Hematopoietic multipotent progenitor cell treated with erythropoietin and hydrocortisone succinate and interleukin-3 and kit ligand, for 8 days (in vitro differentiated cells): ENCODE results near the gene DNAH2.

Experiments
- DNase-seq: peaks from one replicate; pipeline ENCODE4 v3.0.0-alpha.2; 2015

The DNAH2 gene, protein sequence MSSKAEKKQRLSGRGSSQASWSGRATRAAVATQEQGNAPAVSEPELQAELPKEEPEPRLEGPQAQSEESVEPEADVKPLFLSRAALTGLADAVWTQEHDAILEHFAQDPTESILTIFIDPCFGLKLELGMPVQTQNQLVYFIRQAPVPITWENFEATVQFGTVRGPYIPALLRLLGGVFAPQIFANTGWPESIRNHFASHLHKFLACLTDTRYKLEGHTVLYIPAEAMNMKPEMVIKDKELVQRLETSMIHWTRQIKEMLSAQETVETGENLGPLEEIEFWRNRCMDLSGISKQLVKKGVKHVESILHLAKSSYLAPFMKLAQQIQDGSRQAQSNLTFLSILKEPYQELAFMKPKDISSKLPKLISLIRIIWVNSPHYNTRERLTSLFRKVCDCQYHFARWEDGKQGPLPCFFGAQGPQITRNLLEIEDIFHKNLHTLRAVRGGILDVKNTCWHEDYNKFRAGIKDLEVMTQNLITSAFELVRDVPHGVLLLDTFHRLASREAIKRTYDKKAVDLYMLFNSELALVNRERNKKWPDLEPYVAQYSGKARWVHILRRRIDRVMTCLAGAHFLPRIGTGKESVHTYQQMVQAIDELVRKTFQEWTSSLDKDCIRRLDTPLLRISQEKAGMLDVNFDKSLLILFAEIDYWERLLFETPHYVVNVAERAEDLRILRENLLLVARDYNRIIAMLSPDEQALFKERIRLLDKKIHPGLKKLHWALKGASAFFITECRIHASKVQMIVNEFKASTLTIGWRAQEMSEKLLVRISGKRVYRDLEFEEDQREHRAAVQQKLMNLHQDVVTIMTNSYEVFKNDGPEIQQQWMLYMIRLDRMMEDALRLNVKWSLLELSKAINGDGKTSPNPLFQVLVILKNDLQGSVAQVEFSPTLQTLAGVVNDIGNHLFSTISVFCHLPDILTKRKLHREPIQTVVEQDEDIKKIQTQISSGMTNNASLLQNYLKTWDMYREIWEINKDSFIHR (N-terminal part only)

DNA sequence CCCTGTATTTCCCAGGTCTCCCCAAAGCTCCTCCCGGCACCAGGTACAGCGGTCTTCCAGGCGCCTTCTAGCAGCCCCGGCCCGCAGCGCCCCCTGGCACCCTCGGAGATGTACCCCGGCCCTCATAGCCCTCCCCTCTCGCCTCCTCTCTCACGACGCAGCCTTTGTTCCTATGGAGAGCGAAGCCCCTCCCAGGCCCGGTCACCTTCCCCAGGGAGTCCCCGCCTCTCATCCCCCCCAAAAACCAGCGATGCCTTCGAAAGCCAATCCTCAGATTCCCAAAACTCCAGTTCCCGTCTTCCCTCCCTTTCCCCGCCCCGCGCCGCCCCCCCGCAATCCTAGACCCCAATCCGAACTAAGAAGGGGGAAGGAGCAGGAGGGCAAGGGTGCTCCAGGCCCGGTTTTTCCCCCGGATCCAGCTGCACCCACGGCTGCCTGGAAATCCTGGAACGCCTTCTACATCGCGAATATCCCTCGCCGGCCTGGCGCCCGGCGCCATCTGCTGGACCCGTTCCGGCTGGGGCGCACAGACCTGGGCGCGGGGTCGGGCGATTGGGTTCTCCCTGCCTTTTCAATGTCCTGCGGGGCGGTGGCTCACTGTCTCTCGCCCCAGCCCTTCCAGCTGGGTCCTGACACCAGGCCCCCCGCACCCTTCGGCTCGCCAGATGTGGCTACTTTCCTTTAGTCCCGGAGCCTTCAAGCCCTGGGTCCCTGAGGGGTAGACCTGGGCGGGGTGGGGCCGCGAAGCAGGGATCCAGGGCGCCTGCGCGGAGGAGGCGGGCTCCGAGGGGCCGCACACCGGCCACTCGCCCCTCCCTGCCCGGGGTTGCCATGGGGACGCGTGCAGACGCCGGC, at the start of gene DNAH2:
Gene DNAH2, plus strand, starts transcription at position 844 of the 855 bp plus-strand sequence. CDS start 1,991 bp downstream, outside the sequence.
- DNase-seq, result peak; percentile 42

DNA sequence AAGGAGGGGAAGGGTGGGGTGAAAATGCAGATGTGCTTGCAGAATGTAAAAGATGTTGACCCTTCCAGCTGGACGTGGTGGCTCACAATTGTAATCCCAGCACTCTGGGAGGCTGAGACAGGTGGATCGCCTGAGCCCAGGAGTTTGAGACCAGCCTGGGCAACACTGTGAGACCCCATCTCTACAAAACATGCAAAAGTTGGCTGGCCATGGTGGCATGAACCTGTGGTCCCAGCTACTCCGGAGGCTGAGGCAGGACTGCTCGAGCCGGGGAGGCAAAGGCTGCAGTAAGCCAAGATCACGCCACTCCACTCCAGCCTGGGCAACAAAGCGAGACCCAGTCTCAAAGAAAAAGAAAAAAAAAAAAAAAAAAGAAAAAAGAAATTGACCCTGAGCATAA, 49.1 kb upstream of the DNAH2 start:
- no peak for DNase-seq

DNA sequence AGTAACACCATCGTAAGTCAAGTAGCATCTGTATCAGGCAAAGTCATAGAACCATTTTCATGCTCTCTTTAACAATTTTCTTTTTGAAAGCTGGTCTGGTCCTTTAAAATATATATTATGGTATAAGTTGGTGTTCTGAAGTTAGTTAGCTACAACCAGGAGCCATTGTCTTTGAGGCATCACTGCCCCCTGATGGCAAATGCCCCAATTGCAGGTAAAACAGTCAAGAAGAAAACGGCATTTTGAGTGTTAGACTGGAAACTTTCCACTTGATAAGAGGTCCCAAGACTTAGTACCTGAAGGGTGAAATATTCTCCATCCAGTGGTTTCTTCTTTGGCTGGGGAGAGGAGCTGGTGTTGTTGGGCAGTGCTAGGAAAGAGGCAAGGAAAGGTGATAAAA, 44.3 kb upstream of the DNAH2 start:
- peak; percentile 78 for DNase-seq

DNA sequence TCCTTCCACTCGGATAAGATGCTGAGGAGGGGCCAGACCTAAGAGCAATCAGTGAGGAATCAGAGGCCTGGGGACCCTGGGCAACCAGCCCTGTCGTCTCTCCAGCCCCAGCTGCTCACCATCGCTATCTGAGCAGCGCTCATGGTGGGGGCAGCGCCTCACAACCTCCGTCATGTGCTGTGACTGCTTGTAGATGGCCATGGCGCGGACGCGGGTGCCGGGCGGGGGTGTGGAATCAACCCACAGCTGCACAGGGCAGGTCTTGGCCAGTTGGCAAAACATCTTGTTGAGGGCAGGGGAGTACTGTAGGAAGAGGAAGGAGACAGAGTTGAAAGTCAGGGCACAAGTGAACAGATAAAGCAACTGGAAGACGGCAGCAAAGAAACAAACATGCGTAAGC, 42.6 kb upstream of the DNAH2 start:
- DNase-seq, result no peak

DNA sequence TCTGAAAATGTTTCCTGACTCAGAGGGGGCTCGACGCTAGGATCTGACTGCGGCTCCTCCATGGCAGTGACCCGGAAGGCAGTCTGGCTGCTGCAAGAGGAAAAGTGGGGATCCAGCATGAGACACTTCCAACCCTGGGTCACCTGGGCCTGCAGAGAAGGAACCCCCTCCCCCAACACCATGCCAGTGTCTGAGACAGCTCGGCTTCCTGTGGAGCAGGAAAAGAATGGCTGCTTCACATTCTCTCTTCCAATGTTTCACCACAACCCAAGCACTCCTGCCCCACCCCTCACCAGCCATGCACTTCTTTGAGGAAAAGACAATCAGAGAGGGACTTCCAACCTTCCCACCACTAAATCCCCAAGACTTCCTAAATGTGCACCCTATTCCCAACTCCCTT, 41.0 kb upstream of the DNAH2 start:
- DNase-seq, result no peak

DNA sequence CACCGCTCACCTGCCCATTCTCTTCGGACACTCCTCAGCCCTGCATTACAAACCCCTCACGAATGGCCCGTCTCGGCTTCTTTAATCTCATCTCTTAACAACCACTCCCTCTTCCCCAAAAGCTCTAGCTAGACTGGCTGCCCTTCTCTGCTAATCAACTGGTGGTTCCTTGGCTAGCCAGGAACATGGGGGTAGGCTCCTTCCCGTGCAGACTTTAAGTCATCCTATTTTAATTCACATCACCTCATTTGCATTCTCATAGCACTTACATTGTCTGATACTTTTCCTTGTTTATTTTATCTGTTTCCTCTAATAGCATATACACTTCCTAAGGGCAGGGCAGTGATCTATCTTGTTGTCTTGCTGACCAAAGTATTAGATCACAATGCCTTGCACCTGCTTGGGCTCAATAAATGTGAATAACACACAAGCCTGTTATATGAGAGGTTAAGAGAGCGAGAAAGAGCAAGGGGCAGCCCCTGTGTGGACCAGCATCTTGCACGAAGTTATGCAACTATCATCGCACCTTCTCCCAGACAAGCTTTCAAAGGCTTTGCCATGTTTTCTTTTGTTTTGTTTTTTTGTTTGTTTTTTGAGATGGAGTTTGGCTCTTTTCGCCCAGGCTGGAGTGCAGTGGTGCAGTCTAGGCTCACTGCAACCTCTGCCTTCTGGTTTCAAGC, 40.0 kb upstream of the DNAH2 start:
- DNase-seq, result no peak

DNA sequence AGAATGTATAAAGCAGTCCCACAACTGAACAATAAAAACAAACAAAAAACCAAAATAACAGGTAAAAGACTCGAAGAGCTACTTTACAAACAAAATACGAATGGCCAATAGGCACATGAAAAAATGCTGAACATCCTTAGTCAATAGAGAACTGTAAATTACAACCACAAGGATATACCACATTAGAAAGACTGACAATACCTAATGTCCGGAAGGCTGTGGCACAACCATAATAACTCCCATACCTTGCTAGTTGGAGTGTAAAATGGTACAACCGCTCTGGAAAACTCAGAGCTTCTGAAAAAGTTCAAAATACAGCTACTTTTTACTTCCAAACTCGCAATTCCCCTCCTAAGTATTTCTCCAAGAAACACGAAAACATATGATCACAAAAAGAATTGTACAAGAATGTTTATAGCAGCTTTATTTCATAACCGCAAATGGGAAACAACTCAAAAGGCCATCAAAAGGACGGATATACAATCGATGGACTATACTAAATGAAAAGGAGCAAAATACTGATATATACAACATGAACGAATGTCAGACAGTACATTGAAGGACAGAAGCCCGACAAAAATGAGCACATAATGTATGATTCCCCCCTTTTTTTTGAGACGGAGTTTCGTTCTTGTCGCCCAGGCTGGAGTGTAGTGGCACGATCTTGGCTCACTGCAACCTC, 32.6 kb upstream of the DNAH2 start:
- no peak for DNase-seq

DNA sequence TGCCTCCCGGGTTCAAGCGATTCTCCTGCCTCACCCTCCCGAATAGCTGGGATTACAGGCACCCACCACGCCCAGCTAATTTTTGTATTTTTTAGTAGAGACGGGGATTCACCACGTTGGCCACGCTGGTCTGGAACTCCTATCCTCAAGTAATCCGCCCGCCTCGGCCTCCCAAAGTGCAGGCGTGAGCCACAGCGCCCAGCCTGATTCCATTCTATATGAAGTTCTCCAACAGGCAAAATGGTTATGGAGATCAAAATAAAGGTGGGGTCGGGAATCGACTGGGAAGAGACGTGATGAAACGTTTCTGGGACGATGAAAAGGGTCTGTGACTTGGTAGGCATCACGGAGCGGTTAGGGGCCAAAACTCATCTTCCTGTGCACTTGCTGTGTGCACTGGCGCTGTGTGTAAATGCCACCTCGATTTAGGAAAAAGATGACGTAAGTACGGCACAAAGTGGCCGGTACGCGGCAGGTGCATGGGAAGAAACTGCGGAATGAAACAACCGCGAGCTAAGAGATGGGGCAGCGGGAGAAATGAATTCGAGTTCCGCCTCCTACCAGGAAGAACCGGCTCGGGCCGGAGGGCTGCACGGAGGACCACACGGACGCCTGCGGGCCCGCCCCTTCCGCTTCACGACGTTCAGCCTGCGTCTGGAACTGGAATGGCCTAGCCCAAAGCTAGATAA, 31.9 kb upstream of the DNAH2 start:
- peak; percentile 93 for DNase-seq

DNA sequence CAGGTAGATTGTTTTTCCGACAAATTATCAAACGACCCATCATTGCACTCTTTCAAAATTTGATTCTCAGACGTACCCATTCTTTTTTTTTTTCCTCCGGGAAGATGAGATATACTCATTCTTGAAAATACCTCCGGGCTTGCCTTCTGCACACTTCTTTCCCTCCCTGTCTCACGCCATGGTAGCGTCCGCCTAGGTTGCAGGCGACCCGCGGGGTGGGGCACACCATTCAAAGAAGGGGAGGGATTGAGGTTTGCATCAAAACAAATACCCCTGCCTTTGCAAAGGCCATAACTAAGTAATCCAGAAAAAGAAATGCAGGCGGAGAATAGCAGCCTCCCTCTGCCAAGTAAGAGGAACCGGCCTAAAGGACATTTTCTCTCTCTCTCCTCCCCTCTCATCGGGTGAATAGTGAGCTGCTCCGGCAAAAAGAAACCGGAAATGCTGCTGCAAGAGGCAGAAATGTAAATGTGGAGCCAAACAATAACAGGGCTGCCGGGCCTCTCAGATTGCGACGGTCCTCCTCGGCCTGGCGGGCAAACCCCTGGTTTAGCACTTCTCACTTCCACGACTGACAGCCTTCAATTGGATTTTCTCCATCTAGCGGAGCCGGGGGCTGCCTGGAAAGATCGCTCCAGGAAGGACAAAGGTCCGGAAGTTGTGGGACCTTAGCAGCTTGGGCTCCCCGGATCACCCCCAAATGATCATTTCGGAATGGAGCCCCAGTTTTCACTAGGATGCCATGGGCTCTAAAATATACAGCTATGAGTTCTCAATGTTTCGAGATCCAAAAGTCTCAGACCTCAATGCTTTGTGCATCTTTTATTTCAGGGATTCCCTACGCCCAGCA, 31.1 kb upstream of the DNAH2 start:
- DNase-seq, result peak; percentile 92

DNA sequence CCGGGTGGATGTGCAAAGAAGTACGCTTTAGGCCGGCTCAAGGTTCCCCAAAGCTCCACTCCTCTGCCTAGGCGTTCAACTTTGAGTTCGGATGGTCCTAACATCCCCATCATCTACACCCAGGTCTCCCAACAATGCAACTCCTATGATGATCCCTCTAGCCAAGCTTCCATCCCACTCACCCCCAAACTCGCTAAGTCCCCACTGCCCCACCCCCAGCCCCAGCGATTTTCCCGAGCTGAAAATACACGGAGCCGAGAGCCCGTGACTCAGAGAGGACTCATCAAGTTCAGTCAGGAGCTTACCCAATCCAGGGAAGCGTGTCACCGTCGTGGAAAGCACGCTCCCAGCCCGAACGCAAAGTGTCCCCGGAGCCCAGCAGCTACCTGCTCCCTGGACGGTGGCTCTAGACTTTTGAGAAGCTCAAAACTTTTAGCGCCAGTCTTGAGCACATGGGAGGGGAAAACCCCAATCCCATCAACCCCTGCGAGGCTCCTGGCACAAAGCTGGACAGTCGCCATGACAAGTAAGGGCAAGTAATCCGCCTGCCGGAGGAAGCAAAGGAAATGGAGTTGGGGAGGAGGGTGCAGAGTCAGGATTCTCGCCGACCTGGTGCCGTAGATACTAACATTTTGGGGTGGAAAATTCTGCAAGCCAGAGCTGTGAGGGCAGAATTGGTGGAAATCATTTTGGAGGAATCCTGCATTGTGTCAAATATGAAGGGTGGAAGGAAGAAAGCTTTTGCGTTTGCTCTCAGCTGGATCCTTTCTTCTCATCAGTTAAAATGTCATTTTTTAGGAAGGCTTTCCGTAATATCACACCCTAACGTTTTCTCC, 30.3 kb upstream of the DNAH2 start, which contains the start of gene TP53:
Gene TP53, minus strand, starts transcription at position 419 of the 836 bp plus-strand sequence. CDS start 10,896 bp downstream, outside the sequence.
- peak; percentile 98 for DNase-seq

DNA sequence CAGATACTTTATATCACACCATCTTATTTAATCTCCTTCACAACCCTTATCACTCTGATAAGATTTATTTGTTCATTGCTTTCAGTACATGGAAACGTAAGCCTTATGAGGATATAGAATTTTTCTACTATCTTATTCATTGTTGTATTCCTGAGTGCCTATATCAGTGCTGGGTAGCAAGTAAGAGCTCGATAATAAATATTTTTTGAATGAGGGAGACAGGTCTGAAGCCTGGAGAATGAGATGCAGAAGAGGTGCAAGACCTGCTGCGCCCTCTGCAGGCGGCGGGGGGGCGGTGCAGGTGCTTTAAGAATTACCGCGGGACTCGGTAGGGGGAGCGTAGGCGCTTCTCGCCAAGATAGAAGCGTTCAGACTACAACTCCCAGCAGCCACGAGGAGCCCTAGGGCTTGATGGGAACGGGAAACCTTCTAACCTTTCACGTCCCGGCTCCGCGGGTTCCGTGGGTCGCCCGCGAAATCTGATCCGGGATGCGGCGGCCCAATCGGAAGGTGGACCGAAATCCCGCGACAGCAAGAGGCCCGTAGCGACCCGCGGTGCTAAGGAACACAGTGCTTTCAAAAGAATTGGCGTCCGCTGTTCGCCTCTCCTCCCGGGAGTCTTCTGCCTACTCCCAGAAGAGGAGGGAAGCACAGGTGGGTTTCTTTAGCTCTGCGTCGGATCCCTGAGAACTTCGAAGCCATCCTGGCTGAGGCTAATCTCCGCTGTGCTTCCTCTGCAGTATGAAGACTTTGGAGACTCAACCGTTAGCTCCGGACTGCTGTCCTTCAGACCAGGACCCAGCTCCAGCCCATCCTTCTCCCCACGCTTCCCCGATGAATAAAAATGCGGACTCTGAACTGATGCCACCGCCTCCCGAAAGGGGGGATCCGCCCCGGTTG, 29.4 kb upstream of the DNAH2 start, which contains the start of gene WRAP53:
Gene WRAP53, plus strand, starts transcription at position 570 of the 900 bp plus-strand sequence. Its CDS starts 172 bp downstream, at position 742.
- peak; percentile 98 for DNase-seq

DNA sequence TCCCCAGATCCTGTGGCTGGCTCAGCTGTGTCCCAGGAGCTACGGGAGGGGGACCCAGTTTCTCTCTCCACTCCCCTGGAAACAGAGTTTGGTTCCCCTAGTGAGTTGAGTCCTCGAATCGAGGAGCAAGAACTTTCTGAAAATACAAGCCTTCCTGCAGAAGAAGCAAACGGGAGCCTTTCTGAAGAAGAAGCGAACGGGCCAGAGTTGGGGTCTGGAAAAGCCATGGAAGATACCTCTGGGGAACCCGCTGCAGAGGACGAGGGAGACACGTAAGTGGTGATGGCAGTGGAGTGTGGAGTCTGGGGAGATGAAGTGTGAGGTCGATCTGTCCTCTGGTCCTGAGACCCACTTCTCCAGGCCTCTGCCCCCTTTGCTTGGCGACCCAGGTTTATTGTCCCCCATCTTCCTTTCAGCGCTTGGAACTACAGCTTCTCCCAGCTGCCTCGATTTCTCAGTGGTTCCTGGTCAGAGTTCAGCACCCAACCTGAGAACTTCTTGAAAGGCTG, 28.7 kb upstream of the DNAH2 start:
- peak; percentile 6 for DNase-seq

DNA sequence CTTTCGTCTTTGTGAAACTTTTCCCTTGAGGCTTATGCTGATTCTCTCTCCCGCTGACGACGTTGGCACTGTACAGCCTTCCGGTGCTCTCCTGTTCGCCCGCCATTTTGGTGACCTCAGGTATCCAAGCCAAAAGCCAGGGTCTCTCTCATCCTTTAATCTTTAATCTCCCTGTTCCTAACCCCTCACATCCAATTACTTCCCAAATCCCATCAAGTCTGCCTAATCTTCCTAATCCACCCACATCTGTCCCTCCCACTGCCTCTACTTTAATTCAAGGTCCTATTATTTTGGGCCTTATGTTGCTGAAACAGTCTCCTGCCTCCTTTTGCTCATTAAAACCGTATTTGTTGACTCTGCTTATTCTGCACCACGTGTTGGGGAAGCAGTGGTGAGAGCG, 22.0 kb upstream of the DNAH2 start:
- DNase-seq, result no peak

DNA sequence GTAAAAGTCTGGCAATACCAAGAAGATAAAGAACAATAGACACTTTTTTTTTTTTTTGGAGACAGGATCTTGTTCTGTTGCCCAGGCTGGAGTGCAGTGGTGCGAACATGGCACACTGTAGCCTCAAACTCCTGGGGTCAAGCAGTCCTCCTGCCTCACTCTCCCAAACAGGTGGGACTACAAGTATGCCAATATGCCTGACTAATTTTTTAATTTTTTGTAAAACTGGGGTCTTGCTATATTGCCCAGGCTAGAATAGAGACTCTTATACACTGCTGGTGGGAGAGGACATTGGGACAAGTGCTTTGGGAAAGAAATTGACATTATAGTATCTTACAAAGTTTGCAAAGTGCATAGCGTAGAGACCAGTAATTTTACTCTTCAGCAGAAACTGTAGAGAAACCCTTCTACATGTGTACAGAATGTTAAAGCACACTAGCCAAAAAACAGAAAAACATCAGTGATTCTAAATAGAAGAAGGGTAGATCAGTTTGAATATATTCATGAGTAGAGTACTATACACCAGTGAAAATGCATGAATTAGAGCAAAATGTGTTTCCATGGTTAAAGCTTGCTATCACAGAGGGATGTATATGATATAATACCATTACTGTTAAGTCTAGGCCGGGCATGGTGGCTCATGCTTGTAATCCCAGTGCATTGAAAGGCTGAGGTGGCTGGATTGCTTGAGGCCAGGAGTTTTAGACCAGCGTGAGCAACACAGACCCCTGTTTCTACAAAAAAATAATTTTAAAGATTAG, 19.5 kb upstream of the DNAH2 start:
- DNase-seq, result no peak

DNA sequence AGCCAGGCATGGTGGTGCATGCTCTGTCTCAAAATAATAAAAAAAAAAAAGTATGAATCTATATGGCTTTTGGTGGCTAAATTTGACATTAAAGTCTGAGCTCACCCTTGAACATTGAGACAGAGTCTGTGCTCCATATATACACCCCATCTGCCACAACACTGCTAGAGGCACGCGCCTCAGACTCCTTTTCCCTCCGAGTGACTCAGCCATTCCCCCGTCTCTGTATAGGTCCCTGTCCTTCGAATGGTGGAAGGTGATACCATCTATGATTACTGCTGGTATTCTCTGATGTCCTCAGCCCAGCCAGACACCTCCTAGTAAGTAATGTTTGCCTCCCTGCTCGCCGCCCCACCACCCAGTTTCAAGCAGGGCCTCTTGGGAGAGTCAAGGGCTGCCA, 17.0 kb upstream of the DNAH2 start:
- DNase-seq, result peak; percentile 49

DNA sequence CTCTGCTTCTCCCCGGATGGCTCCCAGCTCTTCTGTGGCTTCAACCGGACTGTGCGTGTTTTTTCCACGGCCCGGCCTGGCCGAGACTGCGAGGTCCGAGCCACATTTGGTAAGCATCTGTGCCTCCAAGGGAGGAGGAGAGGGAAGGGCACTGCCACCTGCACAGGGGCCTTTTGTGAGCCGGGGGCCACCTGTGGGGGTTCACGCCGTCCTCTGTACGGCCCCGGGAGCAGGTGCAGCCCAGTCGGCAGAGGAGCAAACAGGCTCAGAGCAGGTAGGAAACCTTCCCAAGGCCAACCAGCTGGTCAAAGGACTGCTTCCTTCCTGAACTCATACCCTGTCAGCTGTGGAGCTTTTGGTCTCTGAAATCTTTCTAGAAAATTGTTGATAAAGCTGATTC, 15.9 kb upstream of the DNAH2 start:
- DNase-seq, result no peak

DNA sequence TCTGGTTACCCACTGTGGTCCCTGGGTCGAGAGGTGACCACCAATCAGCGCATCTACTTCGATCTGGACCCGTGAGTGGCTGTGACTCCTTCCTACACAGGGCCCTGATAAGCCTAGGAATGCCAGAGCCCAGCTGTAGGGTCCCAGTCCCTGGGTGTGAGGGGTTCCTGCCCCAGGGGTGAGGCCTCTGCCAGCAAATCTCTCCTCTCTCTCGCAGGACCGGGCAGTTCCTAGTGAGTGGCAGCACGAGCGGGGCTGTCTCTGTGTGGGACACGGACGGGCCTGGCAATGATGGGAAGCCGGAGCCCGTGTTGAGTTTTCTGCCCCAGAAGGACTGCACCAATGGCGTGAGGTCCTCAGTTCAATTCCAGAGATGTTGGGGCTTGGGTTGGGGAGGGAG, 14.8 kb upstream of the DNAH2 start:
- DNase-seq, result no peak
